LNCaP clone FGC (cell line): ENCODE data around the gene PPP3CA.

ENCODE experiments used
- DNase-seq: peaks from one replicate; pipeline ENCODE4 v3.0.0-alpha.2; 2011; ENCODE audit warnings: low read depth
- H3K4me3 ChIP-seq: 2 replicates; pipeline ENCODE4 v1.5.1; 2011; ENCODE audit warnings: mild to moderate bottlenecking, low read depth, low read length, control low read depth
- CTCF ChIP-seq: IDR thresholded peaks from 2 replicates; pipeline ENCODE4 v1.5.1; 2012; ENCODE audit warnings: mild to moderate bottlenecking; ENCODE audit not compliant: control insufficient read depth, insufficient read depth; ENCODE audit errors: extremely low read depth

The PPP3CA gene

GRCh38 chr4:101174679-101175345 is 172.5 kb downstream of the PPP3CA start:
- DNase-seq, result no peak
- TF ChIP-seq CTCF, result no peak
- no peak overlapping the region for H3K4me3 ChIP-seq

GRCh38 chr4:101172369-101172768 is 175.0 kb downstream of the PPP3CA start:
- H3K4me3 ChIP-seq, result no peak overlapping the region
- DNase-seq, result no peak
- TF ChIP-seq CTCF, result no peak

- TF ChIP-seq CTCF, result no peak
- DNase-seq, result no peak
These were observed 175.6 kb downstream of the PPP3CA start for GRCh38 chr4:101171747-101172146.

GRCh38 chr4:101169044-101170014 is 178.0 kb downstream of the PPP3CA start:
- no peak overlapping the region for H3K4me3 ChIP-seq
- peak; percentile 67 for TF ChIP-seq CTCF
- peak; percentile 77 for DNase-seq

More at GRCh38 chr4:101171747-101172146, 175.6 kb downstream of the PPP3CA start:
- H3K4me3 ChIP-seq, result no peak overlapping the region

- no peak overlapping the region for H3K4me3 ChIP-seq
- no peak for TF ChIP-seq CTCF
- no peak for DNase-seq
These were observed 183.4 kb downstream of the PPP3CA start for GRCh38 chr4:101163936-101164335.

GRCh38 chr4:101162990-101163380 is 184.3 kb downstream of the PPP3CA start:
- no peak overlapping the region for H3K4me3 ChIP-seq
- TF ChIP-seq CTCF, result no peak
- DNase-seq, result no peak
